ENCODE measurements around the gene SNX21. TPM values are rescaled to one million over a fixed set of nuclear protein-coding genes. Genes with fewer than 3 reads are reported as not detected.
"Not testable (repeated sequence)": the region's sequence is repeated elsewhere in the genome, so short reads cannot be mapped to it uniquely, and the experiment has no call there.

Gene SNX21
- total RNA-seq, 1 experiment from 2014 or later: 3.1 TPM

DNA sequence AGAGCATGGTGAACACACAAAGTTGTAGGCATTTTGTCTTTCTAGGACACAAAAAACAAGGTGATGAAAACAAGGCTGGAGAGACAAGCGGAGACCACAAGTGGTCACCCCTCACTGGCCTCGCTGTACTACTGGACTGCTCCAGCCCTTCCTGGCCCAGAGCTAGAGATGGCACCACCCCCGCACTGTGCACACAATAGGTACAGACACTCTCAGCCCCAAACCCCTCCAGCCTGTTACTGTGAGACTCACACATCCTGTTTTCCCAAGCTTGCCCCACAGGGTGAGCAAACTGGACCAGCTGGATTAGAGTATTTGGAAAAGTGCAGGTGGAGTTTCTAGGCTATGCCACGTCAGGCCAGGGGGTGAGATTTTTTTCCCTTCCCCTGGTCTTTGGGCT is 39.0 kb downstream of the SNX21 start:
- TF ChIP-seq EZH2 (IDR thresholded peaks at IDR 0.05; ENCODE audit: borderline replicate concordance, low read depth, low read length, poor library complexity, severe bottlenecking) (no peak), CTCF (conservative IDR thresholded peaks at IDR 0.05; ENCODE audit: low read depth, low read length) (no peak)
- intact Hi-C loops (cut with micrococcal nuclease; ENCODE audit: unreplicated experiment): no loop called here
- DNase-seq (ENCODE audit: low spot score): no peak
- CTCF ChIA-PET: no interaction called here
- POLR2A ChIA-PET (ENCODE audit: low non-redundant PET): no interaction called here
- no peak overlapping the region for H3K27ac ChIP-seq (ENCODE audit: low read depth, low read length, poor library complexity, severe bottlenecking)
- no TSS peak for BruUV-seq (replicated peaks)
- H3K36me3 ChIP-seq (ENCODE audit: insufficient read depth, low read length, poor library complexity, severe bottlenecking): no peaks in the 10 kb centered on the region
- H3K4me1 ChIP-seq (ENCODE audit: insufficient read depth, low read length, poor library complexity, severe bottlenecking): no peaks in the 10 kb centered on the region
- no peaks in the 10 kb centered on the region for H3K27me3 ChIP-seq (replicated peaks; ENCODE audit: insufficient read depth, low read depth, low read length, poor library complexity)
- H3K9me3 ChIP-seq (ENCODE audit: low read depth, low read length, poor library complexity, severe bottlenecking): no peaks in the 10 kb centered on the region
- H3K4me3 ChIP-seq (ENCODE audit: low read depth, low read length, poor library complexity, severe bottlenecking): no peak overlapping the region

DNA sequence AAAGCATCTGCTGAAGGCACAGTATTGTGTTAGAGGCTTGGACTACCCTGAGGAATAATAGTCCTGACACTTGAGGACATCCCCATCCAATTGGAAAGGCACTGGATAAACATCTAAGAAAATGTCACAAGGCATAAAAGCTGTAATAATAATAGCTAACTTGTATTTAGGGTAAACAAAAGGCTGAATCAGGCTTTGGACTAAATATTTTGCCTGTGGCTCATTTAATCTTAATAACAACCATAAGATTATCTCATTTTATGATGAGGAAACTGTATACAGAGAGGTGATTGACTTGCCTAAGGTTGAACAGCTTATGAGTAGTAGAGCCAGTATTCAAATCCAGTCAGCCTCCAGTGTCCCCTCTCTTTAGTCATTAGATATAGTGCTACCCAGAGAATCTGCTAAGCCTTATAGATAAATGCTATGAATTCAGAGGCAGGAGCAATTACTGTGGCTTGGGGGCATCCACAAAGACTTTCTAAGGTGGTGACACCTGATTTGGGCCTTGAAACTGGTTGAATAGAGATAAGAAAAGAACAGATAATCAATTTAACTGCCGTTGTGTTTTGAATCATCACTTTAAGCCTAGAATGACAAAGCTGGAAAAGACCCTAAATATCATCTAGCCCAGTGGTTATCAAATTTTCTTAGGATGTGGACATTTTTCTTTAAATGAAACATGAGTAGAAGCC is 40.0 kb downstream of the SNX21 start:
- intact Hi-C loops (cut with micrococcal nuclease; ENCODE audit: unreplicated experiment): no loop called here
- no peak overlapping the region for H3K27ac ChIP-seq (ENCODE audit: low read depth, low read length, poor library complexity, severe bottlenecking)
- no peaks in the 10 kb centered on the region for H3K4me1 ChIP-seq (ENCODE audit: insufficient read depth, low read length, poor library complexity, severe bottlenecking)
- no peaks in the 10 kb centered on the region for H3K9me3 ChIP-seq (ENCODE audit: low read depth, low read length, poor library complexity, severe bottlenecking)
- ChIA-PET POLR2A (ENCODE audit: low non-redundant PET) (no interaction called here), CTCF (no interaction called here)
- H3K27me3 ChIP-seq (replicated peaks; ENCODE audit: insufficient read depth, low read depth, low read length, poor library complexity): no peaks in the 10 kb centered on the region
- no peaks in the 10 kb centered on the region for H3K36me3 ChIP-seq (ENCODE audit: insufficient read depth, low read length, poor library complexity, severe bottlenecking)
- TF ChIP-seq EZH2 (IDR thresholded peaks at IDR 0.05; ENCODE audit: borderline replicate concordance, low read depth, low read length, poor library complexity, severe bottlenecking): no peak
- TF ChIP-seq CTCF (conservative IDR thresholded peaks at IDR 0.05; ENCODE audit: low read depth, low read length): no peak
- BruUV-seq (replicated peaks): no TSS peak
- no peak for DNase-seq (ENCODE audit: low spot score)
- H3K4me3 ChIP-seq (ENCODE audit: low read depth, low read length, poor library complexity, severe bottlenecking): no peak overlapping the region

- H3K27me3 ChIP-seq (replicated peaks; ENCODE audit: insufficient read depth, low read depth, low read length, poor library complexity); POLR2A ChIA-PET (ENCODE audit: low non-redundant PET); H3K4me3 ChIP-seq (ENCODE audit: low read depth, low read length, poor library complexity, severe bottlenecking); DNase-seq (ENCODE audit: low spot score); intact Hi-C loops (cut with micrococcal nuclease; ENCODE audit: unreplicated experiment); H3K4me1 ChIP-seq (ENCODE audit: insufficient read depth, low read length, poor library complexity, severe bottlenecking); CTCF ChIA-PET; H3K27ac ChIP-seq (ENCODE audit: low read depth, low read length, poor library complexity, severe bottlenecking); H3K9me3 ChIP-seq (ENCODE audit: low read depth, low read length, poor library complexity, severe bottlenecking); H3K36me3 ChIP-seq (ENCODE audit: insufficient read depth, low read length, poor library complexity, severe bottlenecking); BruUV-seq (replicated peaks): not testable (repeated sequence)
Observed at GRCh38 chr20:45874104-45874481, 40.5 kb downstream of the SNX21 start.

- POLR2A ChIA-PET (ENCODE audit: low non-redundant PET): no interaction called here
- Histone ChIP-seq H3K27me3 (replicated peaks; ENCODE audit: insufficient read depth, low read depth, low read length, poor library complexity) (no peaks in the 10 kb centered on the region), H3K4me3 (ENCODE audit: low read depth, low read length, poor library complexity, severe bottlenecking) (no peak overlapping the region), H3K4me1 (ENCODE audit: insufficient read depth, low read length, poor library complexity, severe bottlenecking) (no peaks in the 10 kb centered on the region), H3K27ac (ENCODE audit: low read depth, low read length, poor library complexity, severe bottlenecking) (no peak overlapping the region), H3K36me3 (ENCODE audit: insufficient read depth, low read length, poor library complexity, severe bottlenecking) (no peaks in the 10 kb centered on the region), H3K9me3 (ENCODE audit: low read depth, low read length, poor library complexity, severe bottlenecking) (no peaks in the 10 kb centered on the region)
- no peak for DNase-seq (ENCODE audit: low spot score)
- no TSS peak for BruUV-seq (replicated peaks)
- intact Hi-C loops (cut with micrococcal nuclease; ENCODE audit: unreplicated experiment): no loop called here
- TF ChIP-seq EZH2 (IDR thresholded peaks at IDR 0.05; ENCODE audit: borderline replicate concordance, low read depth, low read length, poor library complexity, severe bottlenecking): no peak
- no peak for TF ChIP-seq CTCF (conservative IDR thresholded peaks at IDR 0.05; ENCODE audit: low read depth, low read length)
- CTCF ChIA-PET: no interaction called here
Observed at GRCh38 chr20:45874576-45874975, 41.0 kb downstream of the SNX21 start.
